Endothelial cell of umbilical vein (primary cell): Measurements from ENCODE around the gene COL28A1.

ENCODE experiments used
- EZH2 ChIP-seq: IDR thresholded peaks from 2 replicates; pipeline ENCODE4 v1.6.1; 2012; ENCODE audit warnings: borderline replicate concordance, low read depth, mild to moderate bottlenecking, moderate library complexity, low read length, inconsistent platforms; ENCODE audit not compliant: severe bottlenecking
- GATA2 ChIP-seq: IDR thresholded peaks from 2 replicates; pipeline ENCODE4 v1.7.0; 2011; ENCODE audit warnings: low read depth, mild to moderate bottlenecking, moderate library complexity, mixed read lengths, low read length; ENCODE audit not compliant: insufficient read length, insufficient read depth
- JUN ChIP-seq: IDR thresholded peaks from 2 replicates; pipeline ENCODE4 v1.6.1; 2011; ENCODE audit warnings: borderline replicate concordance, low read depth; ENCODE audit not compliant: insufficient read length, insufficient read depth
- MAX ChIP-seq: IDR thresholded peaks from 2 replicates; pipeline ENCODE4 v1.6.1; 2011; ENCODE audit not compliant: insufficient read depth, insufficient read length
- POLR2A ChIP-seq: IDR thresholded peaks from 2 replicates; pipeline ENCODE4 v1.6.1; 2012; ENCODE audit warnings: low read depth, mild to moderate bottlenecking, control low read depth, low read length
- POLR2AphosphoS5 ChIP-seq: IDR thresholded peaks from 2 replicates; pipeline ENCODE4 v1.6.1; 2012; ENCODE audit warnings: low read depth, mild to moderate bottlenecking, control low read depth, low read length, moderate library complexity; ENCODE audit not compliant: insufficient read depth
- TF ChIP-seq, protein P1 (sequence below), 2 donors: IDR thresholded peaks; 1 replicate in 1 of 2; 2 replicates in 1 of 2; pipeline ENCODE4 v1.5.1; 2011; ENCODE audit warnings: low read length in 2 of 2, mild to moderate bottlenecking in 2 of 2, moderate library complexity in 2 of 2, control low read depth in 1 of 2, inconsistent platforms in 1 of 2, low read depth in 1 of 2; ENCODE audit not compliant: insufficient read depth in 1 of 2; ENCODE audit errors: extremely low read depth in 1 of 2

GRCh38 chr7:7577888-7578287 lies 42.2 kb upstream of the COL28A1 start:
- TF ChIP-seq, protein P1, sequence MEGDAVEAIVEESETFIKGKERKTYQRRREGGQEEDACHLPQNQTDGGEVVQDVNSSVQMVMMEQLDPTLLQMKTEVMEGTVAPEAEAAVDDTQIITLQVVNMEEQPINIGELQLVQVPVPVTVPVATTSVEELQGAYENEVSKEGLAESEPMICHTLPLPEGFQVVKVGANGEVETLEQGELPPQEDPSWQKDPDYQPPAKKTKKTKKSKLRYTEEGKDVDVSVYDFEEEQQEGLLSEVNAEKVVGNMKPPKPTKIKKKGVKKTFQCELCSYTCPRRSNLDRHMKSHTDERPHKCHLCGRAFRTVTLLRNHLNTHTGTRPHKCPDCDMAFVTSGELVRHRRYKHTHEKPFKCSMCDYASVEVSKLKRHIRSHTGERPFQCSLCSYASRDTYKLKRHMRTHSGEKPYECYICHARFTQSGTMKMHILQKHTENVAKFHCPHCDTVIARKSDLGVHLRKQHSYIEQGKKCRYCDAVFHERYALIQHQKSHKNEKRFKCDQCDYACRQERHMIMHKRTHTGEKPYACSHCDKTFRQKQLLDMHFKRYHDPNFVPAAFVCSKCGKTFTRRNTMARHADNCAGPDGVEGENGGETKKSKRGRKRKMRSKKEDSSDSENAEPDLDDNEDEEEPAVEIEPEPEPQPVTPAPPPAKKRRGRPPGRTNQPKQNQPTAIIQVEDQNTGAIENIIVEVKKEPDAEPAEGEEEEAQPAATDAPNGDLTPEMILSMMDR (IDR thresholded peaks at IDR 0.05; ENCODE audit: extremely low read depth in 1 of 2, insufficient read depth in 1 of 2, low read depth in 1 of 2, low read length in 2 of 2) = no peak
- TF ChIP-seq EZH2 (no peak), POLR2AphosphoS5 (no peak), MAX (no peak), POLR2A (no peak), JUN (no peak), GATA2 (no peak)
